Prostate gland (tissue), 2 donors: ENCODE measurements around the gene PRKAG2. TPM values are rescaled to one million over a fixed set of nuclear protein-coding genes. Genes with fewer than 3 reads are reported as not detected.

Experiments used
- DNase-seq: peaks from one replicate; pipeline ENCODE4 v3.0.0-alpha.2; 2019; ENCODE audit warnings: low spot score
- H3K27ac ChIP-seq, 2 donors: fragments of 200-600 bp; sonication (generic); 2 replicates each; pipeline ENCODE4 v1.5.1; 2017 to 2019
- H3K27me3 ChIP-seq: fragments of 200-600 bp; sonication (generic); replicated peaks from 2 replicates; pipeline ENCODE4 v1.5.1; 2019; ENCODE audit not compliant: insufficient read depth
- H3K36me3 ChIP-seq, 2 donors: fragments of 200-600 bp; sonication (generic); 1 replicate in 1 of 2; 2 replicates in 1 of 2; pipeline versions ENCODE4 v1.5.1 to v1.8.1; 2017 to 2019
- H3K4me1 ChIP-seq: fragments of 200-600 bp; sonication (generic); replicated peaks from 2 replicates; pipeline ENCODE4 v1.5.1; 2019
- H3K4me3 ChIP-seq, 2 donors: fragments of 200-600 bp; sonication (generic); 2 replicates each; pipeline ENCODE4 v1.5.1; 2017 to 2019
- H3K9me3 ChIP-seq: fragments of 200-600 bp; sonication (generic); 2 replicates; pipeline ENCODE4 v1.5.1; 2017
- POLR2A ChIP-seq: fragments of 450-650 bp; IDR thresholded peaks from one replicate; pipeline ENCODE4 v1.6.1; 2016; ENCODE audit warnings: antibody characterized with exemption, mild to moderate bottlenecking
- POLR2AphosphoS5 ChIP-seq: sonication (generic); formaldehyde crosslinking; IDR thresholded peaks from one replicate; pipeline ENCODE4 v1.6.1; 2017; ENCODE audit warnings: antibody characterized with exemption
- WGBS: methylation state at CpG from one replicate; pipeline ENCODE4 v1.1.5; 2018; 5-methylcytosine and 5-hydroxymethylcytosine counted together
- intact Hi-C: fragments of 100-400 bp; cut with DNase I; formaldehyde crosslinking; loops from one replicate; pipeline ENCODE4 v1.14.2; 2022
- total RNA-seq, 2 donors: library from RNA; depleted of rRNA; stranded (reverse); fragments of >200 nt; gene quantifications; one replicate each; pipeline ENCODE4 v1.1.0, GENCODE V29; 2016
- TF ChIP-seq, protein P1 (sequence below), 4 experiments: fragments of 200-600 bp in 2 of 4; fragments of 450-650 bp in 2 of 4; sonication (generic) in 2 of 4; IDR thresholded peaks; 1 replicate in 3 of 4; 2 replicates in 1 of 4; pipeline ENCODE4 v1.5.1; 2016 to 2019; ENCODE audit warnings: antibody characterized with exemption in 4 of 4, mild to moderate bottlenecking in 2 of 4, moderate library complexity in 2 of 4

Gene PRKAG2
- total RNA-seq, 2 donors from 2014 or later = 31.6 to 38.1 TPM

DNA sequence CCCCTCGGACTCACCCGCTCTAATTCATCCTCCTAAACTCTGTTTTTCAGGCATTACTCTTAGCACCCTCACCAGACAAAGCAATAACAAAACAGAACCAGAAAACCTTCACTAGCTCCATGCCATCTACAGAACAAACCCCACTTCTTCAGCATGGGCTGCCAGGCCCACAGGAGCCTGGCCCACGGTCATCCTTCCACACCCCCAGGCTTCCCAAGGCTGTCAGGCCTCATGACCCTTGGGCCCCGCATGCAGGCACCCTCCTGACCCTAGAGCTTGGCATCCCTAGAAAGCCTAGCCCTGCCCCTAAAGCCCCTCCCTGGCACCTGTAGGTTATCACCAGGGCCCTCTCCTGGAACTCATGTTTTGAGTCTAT, 59.6 kb downstream of the PRKAG2 start:
- H3K36me3 ChIP-seq = no peaks in the 10 kb centered on the region
- WGBS = 100% methylated on average over 4 of the region's 4 CpGs
- intact Hi-C loops = no loop called here
- TF ChIP-seq POLR2AphosphoS5 = no peak
- TF ChIP-seq, protein P1, sequence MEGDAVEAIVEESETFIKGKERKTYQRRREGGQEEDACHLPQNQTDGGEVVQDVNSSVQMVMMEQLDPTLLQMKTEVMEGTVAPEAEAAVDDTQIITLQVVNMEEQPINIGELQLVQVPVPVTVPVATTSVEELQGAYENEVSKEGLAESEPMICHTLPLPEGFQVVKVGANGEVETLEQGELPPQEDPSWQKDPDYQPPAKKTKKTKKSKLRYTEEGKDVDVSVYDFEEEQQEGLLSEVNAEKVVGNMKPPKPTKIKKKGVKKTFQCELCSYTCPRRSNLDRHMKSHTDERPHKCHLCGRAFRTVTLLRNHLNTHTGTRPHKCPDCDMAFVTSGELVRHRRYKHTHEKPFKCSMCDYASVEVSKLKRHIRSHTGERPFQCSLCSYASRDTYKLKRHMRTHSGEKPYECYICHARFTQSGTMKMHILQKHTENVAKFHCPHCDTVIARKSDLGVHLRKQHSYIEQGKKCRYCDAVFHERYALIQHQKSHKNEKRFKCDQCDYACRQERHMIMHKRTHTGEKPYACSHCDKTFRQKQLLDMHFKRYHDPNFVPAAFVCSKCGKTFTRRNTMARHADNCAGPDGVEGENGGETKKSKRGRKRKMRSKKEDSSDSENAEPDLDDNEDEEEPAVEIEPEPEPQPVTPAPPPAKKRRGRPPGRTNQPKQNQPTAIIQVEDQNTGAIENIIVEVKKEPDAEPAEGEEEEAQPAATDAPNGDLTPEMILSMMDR (IDR thresholded peaks at IDR 0.05) = no peak
- TF ChIP-seq POLR2A = no peak
- no peaks in the 10 kb centered on the region for H3K27me3 ChIP-seq
- DNase-seq = no peak
- no peak overlapping the region for H3K27ac ChIP-seq
- H3K9me3 ChIP-seq = no peaks in the 10 kb centered on the region
- H3K4me3 ChIP-seq = no peak overlapping the region
- peaks cover 3% of the 10 kb centered on the region for H3K4me1 ChIP-seq

DNA sequence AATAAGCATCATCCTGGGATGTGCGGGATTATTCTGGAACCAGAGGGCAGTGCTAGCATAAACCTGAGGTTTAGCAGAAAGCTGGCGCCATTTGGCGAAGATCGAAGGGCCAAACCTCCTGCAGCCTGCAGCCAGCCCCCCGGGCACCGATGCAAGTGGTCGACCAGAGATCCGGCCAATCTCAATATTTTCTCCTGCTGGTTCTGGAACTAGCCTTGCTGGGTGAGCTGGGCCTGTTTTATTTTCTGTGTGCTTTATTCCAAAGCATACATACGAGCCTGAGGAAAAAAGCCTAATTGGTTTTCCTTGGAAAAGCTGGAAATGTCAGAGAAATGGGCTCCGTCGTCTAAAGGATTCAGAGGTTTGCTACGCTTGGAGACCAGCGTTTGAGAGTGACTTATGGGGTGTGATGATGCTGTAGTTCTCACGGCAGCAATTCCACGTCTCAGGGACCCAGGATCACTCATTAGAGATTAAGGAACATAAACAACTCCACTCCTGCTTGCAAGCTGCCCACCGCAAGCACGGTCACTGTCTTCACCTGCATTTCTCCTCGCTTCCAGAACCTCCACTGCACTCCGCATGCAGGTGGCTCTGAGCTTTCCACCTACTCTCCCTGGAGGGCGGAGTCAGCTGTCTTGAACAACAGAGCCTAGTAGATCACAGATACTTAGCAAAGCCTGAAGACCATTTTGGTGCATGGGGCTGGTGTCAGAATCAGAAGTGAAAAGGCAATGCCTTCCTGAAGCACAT, 60.2 kb downstream of the PRKAG2 start:
- intact Hi-C loops = no loop called here
- Histone ChIP-seq H3K27me3 (no peaks in the 10 kb centered on the region), H3K36me3 (no peaks in the 10 kb centered on the region), H3K27ac (no peak overlapping the region), H3K4me1 (peaks cover 3% of the 10 kb centered on the region), H3K4me3 (no peak overlapping the region), H3K9me3 (no peaks in the 10 kb centered on the region)
- 96% methylated on average over 20 of the region's 20 CpGs for WGBS
- DNase-seq = no peak
- TF ChIP-seq POLR2AphosphoS5 = no peak
- TF ChIP-seq POLR2A = no peak
- TF ChIP-seq, protein P1 (IDR thresholded peaks at IDR 0.05) = no peak

DNA sequence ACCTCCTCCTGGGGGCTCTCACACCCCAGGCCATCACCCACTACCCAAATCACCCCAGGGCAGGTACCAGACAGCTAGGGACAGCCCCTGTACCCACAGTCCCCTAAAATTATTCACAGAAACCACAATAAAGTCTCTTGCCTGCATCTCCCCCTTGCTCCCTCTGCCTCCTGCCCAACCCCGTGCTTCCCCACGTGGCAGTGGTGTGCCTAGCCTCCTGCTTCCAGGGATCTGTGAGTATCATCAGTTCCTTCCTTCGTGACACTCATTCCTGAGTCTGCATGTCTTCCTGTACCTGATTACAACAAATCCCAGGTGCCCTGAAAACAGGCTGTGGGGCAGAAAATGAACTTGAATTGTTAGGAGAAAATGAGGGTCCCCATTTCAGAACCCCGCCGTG, 61.5 kb downstream of the PRKAG2 start:
- TF ChIP-seq, protein P1 (IDR thresholded peaks at IDR 0.05) = no peak
- no peak for TF ChIP-seq POLR2AphosphoS5
- TF ChIP-seq POLR2A = no peak
- Histone ChIP-seq H3K36me3 (no peaks in the 10 kb centered on the region), H3K9me3 (no peaks in the 10 kb centered on the region), H3K4me3 (no peak overlapping the region), H3K27me3 (no peaks in the 10 kb centered on the region), H3K4me1 (peaks cover 3% of the 10 kb centered on the region), H3K27ac (no peak overlapping the region)
- WGBS = 93% methylated on average over 5 of the region's 5 CpGs
- no peak for DNase-seq
- intact Hi-C loops = no loop called here

DNA sequence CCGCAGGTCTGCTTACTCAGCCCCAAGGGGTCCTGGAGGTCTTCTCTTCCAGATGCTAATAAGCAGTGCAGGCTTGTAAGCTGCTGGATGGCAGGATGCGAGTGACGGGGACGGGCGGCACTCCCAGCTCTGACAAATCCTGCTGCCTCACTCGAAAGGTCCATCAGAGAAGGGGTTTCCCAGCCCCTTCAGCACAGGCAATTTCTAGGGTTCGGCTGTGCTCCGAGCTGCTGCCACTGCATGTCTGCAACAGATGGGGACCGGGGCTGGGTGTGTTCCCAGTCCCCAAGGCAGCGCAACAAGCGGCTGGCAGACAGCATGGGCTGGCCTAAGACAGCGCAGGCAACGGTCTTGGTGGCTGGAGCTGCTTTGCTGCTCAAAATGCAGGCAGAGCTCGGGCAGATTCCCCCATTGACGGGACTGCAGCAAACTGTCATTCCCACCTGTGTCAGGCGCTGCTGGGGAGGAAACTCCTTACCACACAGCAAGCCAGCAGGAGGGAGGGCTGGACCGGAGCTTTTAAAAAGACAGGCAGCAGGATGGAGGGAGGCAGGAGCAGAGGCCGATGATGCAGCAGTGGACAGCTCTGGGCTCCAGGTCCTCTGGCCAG, 62.4 kb downstream of the PRKAG2 start:
- Histone ChIP-seq H3K27ac (no peak overlapping the region), H3K9me3 (no peaks in the 10 kb centered on the region), H3K4me1 (peaks cover 3% of the 10 kb centered on the region), H3K27me3 (no peaks in the 10 kb centered on the region), H3K36me3 (no peaks in the 10 kb centered on the region), H3K4me3 (no peak overlapping the region)
- WGBS = 69% methylated on average over 13 of the region's 18 CpGs
- no peak for DNase-seq
- intact Hi-C loops = no loop called here
- TF ChIP-seq POLR2AphosphoS5 = no peak
- TF ChIP-seq, protein P1 (IDR thresholded peaks at IDR 0.05) = no peak
- TF ChIP-seq POLR2A = no peak

DNA sequence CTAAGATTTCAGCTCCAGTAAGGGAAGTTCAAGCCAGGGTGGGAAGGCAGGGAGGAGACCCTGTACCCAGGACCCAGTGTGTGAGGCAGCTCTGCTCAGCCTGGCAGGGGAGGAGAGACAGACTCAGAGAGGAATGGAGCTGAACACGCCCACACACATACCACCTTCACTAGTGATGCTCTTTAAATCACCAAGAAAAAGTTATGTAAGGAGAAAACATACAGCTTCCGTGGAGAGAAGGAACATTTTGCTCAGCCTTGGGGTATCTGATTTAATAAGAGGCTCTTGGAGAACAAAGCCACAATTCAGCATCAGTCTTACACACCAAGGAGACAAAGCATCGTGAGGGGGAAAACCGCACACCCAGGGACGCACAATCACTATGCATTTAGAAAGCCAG, 62.9 kb downstream of the PRKAG2 start:
- TF ChIP-seq POLR2A = no peak
- TF ChIP-seq, protein P1 (IDR thresholded peaks at IDR 0.05) = no peak
- no peak for TF ChIP-seq POLR2AphosphoS5
- Histone ChIP-seq H3K4me1 (peaks cover 3% of the 10 kb centered on the region), H3K27me3 (no peaks in the 10 kb centered on the region), H3K4me3 (no peak overlapping the region), H3K36me3 (no peaks in the 10 kb centered on the region), H3K27ac (no peak overlapping the region), H3K9me3 (no peaks in the 10 kb centered on the region)
- no peak for DNase-seq
- 74% methylated on average over 5 of the region's 5 CpGs for WGBS
- intact Hi-C loops = no loop called here
